GM10266 (cell line): ENCODE results near the gene CTNND2.

Experiments used
- DNase-seq: peaks from one replicate; pipeline ENCODE4 v3.0.0; 2012; ENCODE audit errors: extremely low spot score
- CTCF ChIP-seq: IDR thresholded peaks from 2 replicates; pipeline ENCODE4 v1.5.1; 2012; ENCODE audit warnings: mild to moderate bottlenecking, low read depth; ENCODE audit not compliant: control insufficient read depth, insufficient read depth; ENCODE audit errors: missing control alignments

Gene CTNND2

DNA sequence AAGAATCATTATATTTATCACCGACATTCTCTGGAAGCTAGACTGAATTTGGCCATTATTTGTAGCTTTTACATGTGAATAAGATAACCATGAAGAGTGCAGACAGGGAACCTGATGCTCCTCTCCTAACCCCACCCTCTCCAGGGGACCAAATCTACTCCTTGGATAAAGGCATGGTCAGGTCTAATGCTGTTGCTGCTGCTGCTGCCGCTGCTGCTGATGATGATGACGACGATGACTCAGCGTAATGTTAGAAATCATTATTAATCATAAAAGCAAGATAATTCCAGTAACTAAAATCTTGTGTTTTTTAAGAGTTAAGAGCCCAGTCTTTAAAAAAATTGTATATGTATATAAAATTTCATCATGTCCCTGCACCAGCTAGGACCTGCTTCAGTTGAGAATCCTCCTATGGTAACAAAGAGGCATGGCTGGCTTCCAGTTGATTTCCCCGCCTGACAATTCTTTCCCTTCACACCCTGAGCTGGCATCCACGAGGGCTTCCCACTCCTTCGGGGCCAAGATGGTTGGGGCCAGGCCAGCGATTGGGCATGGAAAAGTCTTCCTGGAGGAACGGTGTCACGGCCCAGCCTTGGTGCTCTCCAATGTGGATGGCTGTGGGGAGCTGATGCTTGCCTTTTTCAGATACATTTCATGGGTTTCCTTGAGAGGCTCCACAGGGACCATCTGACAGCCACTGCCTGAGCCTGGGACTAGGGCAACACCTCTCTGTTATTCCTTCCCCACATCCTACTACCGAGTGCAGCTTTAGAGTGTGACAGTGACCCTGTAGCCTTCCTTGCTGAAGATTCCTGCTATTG is 400.0 kb downstream of the CTNND2 start:
- no peak for DNase-seq
- no peak for TF ChIP-seq CTCF

GRCh38 chr5:11502783-11503182 is 401.5 kb downstream of the CTNND2 start:
- no peak for TF ChIP-seq CTCF
- DNase-seq: no peak

DNA sequence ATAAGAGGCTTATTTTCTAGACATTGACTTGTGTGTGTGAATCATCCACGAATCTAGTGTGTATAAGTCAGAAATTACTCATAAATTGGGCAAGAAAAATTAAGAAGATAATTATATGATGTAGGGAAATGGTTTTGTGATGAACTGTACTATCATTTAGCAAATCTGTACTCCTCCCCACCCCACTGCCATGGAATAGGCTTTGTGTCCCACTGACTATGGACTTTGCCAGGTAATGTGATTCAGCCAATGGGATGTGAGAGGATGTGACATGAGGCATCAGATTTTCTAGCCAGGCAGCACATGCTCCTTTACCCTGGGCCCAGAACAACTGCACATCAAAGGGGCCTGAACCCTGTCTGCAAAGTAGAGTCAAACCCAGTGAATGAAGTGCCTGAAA is 406.6 kb downstream of the CTNND2 start:
- no peak for DNase-seq
- TF ChIP-seq CTCF: no peak

- DNase-seq: no peak
- no peak for TF ChIP-seq CTCF
These were observed 408.0 kb downstream of the CTNND2 start for GRCh38 chr5:11496137-11496719.

- DNase-seq: no peak
- TF ChIP-seq CTCF: no peak
These were observed 409.9 kb downstream of the CTNND2 start for GRCh38 chr5:11494340-11494739.

GRCh38 chr5:11491404-11492075 is 412.7 kb downstream of the CTNND2 start:
- DNase-seq: no peak
- no peak for TF ChIP-seq CTCF

- TF ChIP-seq CTCF: no peak
- no peak for DNase-seq
These were observed 420.6 kb downstream of the CTNND2 start for GRCh38 chr5:11483630-11484029.
